RPMI7951 (cell line): Measurements from ENCODE around the gene COX6B1. TPM values are rescaled to one million over a fixed set of nuclear protein-coding genes. Genes with fewer than 3 reads are reported as not detected.
"Not testable (repeated sequence)": the region's sequence is repeated elsewhere in the genome, so short reads cannot be mapped to it uniquely, and the experiment has no call there.

Source experiments
- DNase-seq: peaks from one replicate; pipeline ENCODE4 v3.0.0-alpha.2; 2012; ENCODE audit warnings: low read depth
- total RNA-seq: library from RNA; depleted of rRNA; stranded (reverse); fragments of >200 nt; shearing (Covaris generic); gene quantifications from 2 replicates; pipeline ENCODE4 v1.2.3, GENCODE V29; 2014

COX6B1 gene
- total RNA-seq, 1 experiment from 2014 or later = 745 TPM

DNA sequence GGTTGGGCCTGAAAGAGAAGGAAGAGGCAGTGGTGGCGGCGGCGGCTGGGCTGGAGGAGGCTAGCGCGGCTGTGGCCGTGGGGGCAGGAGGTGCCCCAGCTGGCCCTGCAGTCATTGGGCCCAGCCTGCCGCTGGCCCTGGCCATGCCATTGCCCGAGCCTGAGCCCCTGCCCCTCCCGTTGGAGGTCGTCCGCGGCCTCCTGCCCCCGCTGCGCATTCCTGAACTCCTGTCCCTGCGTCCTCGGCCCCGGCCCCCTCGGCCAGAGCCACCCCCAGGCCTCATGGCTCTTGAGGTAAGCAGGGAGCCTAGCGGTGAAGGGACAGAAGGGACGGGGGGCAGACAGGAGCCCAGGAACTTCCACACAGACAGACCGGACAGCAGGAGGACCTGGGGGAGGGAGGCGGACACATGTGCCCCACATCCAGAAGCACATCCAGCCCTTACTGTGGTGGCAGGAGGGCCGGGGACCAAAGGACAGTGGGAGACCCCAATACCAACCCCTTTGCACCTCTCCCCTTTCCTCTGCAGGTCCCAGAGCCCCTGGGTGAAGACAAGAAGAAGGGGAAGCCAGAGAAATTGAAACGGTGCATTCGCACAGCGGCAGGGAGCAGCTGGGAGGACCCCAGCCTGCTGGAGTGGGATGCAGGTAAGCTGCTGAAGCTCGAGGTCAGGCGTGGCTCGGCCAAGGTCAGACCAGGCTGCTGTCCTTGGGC, 14.2 kb upstream of the COX6B1 start:
- no peak for DNase-seq

DNA sequence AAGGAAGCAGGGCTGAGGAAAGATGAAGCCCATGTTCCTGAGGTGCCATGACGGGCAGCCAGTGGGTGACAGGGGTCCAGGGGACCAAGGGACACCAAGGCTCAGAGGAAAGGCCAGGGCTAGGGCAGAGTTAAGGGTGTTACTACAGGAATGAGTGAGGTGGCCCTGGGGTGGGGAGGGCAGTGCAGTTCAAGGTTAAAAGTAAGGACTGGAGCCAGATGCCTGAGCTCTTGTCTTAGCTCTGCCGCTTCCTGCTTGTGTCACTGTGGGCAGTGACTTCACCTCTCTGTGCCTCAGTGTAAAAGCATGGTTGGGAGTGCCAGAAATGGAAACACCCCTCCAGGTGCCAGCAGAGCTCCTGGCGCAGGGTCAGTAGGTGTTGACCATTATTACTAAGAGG, 11.5 kb upstream of the COX6B1 start:
- DNase-seq = no peak

DNA sequence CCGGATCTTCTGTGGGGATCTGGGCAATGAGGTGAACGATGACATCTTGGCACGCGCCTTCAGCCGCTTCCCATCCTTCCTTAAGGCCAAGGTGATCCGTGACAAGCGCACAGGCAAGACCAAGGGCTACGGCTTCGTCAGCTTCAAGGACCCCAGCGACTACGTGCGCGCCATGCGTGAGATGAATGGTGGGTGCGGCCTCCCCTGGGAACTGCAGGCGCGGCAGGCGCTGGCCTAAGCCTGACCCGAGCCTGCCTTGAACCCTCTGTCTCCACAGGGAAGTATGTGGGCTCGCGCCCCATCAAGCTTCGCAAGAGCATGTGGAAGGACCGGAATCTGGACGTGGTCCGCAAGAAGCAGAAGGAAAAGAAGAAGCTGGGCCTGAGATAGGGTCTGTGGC, 11.0 kb upstream of the COX6B1 start:
- no peak for DNase-seq

DNA sequence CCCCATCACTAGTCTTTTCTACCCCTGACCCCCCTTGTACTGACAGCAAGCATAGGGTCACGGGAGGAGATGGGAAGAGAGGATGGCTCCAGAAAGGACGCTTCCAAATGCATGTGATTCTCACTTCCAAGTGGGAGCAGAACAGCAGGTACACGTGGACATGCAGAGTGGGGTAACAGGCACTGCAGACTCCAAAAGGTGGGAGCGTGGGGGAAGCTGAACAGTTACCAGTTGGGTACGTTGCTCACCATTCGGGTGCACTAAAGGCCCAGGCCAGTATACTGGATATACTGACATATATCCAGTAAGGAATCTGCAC, 8.8 kb upstream of the COX6B1 start:
- DNase-seq = no peak

DNA sequence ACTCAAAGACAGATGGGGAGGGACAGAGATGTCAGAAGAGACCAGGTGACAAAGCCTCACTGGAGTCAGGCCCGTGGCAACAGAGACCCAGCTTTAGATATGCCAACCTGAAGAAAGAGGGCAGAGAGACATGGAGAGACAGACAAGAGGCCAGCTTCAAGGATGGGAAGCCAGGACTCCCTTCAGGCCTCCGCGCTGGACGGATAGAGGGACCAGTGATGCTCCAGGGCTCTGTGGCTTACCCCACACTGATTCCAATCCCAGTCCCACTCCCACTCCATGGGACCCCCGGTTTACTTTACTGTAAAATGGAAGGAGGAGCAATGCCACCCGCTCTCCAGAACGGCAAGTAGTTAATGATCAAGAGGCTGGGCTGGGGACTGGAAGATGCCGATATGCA, 8.3 kb upstream of the COX6B1 start:
- DNase-seq = no peak

DNA sequence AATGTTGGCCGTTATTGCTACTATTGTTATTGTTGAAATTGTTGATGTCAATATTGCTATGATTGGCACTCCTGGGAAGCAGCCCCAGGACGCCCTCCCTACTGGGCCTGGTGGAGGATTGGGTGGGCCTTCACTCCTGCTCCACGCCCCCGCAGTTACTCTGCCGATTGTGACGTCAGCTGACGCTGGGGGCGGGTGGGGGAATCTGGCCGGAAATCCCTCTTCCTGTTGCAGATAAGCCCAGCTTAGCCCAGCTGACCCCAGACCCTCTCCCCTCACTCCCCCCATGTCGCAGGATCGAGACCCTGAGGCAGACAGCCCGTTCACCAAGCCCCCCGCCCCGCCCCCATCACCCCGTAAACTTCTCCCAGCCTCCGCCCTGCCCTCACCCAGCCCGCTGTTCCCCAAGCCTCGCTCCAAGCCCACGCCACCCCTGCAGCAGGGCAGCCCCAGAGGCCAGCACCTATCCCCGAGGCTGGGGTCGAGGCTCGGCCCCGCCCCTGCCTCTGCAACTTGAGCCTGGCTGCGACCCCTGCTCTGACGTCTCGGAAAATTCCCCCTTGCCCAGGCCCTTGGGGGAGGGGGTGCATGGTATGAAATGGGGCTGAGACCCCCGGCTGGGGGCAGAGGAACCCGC, 6.5 kb upstream of the COX6B1 start, which contains the start of gene ETV2:
Gene ETV2 (plus strand): TSS at position 231 of the 637 bp plus-strand sequence. CDS start 716 bp downstream, outside the sequence.
- DNase-seq = peak; percentile 26

DNA sequence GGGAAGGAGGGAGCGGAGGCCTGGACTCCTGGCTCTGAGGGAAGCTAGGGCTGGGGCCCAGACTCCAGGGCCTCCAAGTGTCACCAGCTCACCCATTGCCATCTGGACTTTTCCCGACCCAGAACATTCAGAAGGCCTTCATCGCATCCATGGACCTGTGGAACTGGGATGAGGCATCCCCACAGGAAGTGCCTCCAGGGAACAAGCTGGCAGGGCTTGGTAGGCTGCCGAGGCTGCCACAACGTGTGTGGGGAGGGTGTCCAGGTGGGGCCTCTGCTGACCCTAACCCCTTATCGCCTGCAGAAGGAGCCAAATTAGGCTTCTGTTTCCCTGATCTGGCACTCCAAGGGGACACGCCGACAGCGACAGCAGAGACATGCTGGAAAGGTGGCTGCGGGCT, 5.8 kb upstream of the COX6B1 start:
- DNase-seq = peak; percentile 32

DNA sequence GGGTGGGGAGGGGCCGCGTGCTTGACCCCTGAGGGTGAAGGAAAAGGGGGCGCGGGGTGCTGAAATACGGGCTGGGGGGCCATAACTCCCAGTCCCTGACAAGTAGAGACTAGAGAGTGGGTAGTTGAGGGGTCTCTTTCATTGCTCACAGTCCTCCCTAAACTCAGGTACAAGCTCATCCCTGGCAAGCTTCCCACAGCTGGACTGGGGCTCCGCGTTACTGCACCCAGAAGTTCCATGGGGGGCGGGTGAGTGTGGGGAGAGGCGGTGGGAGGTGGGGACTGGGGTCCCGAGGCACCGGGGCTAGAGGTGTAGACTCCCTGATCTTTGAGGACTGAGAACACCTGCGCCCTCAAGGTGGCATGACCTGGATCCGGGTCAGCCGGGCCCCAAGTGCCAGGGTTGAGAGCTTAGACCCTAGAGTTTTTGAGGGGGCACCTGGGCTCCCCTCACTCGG, 5.3 kb upstream of the COX6B1 start:
- DNase-seq = no peak

DNA sequence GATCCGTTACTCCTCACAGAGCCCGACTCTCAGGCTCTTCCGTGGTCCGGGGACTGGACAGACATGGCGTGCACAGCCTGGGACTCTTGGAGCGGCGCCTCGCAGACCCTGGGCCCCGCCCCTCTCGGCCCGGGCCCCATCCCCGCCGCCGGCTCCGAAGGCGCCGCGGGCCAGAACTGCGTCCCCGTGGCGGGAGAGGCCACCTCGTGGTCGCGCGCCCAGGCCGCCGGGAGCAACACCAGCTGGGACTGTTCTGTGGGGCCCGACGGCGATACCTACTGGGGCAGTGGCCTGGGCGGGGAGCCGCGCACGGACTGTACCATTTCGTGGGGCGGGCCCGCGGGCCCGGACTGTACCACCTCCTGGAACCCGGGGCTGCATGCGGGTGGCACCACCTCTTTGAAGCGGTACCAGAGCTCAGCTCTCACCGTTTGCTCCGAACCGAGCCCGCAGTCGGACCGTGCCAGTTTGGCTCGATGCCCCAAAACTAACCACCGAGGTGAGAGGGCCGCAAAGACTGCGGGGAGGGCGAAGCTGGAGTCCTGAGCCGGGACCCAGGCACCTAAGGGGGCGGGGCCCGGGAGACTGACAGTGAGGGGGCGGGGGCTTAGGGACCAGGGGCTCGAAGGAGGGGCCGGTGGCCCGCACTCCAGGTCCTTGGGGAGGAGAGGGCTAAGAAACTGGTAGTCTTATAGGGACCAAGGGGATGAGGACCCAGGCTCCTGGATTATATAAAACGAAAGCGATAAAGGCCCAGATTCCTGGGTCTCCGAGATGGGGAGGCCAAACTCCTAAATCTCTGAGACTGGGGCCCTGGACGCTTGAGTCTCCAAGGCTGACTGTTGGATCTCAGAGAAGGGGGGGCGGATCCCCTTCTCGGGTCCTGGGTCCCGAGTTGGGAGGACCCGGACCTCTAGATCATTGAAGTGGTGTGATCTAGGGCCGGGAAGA, 4.6 kb upstream of the COX6B1 start:
- peak; percentile 84 for DNase-seq

DNA sequence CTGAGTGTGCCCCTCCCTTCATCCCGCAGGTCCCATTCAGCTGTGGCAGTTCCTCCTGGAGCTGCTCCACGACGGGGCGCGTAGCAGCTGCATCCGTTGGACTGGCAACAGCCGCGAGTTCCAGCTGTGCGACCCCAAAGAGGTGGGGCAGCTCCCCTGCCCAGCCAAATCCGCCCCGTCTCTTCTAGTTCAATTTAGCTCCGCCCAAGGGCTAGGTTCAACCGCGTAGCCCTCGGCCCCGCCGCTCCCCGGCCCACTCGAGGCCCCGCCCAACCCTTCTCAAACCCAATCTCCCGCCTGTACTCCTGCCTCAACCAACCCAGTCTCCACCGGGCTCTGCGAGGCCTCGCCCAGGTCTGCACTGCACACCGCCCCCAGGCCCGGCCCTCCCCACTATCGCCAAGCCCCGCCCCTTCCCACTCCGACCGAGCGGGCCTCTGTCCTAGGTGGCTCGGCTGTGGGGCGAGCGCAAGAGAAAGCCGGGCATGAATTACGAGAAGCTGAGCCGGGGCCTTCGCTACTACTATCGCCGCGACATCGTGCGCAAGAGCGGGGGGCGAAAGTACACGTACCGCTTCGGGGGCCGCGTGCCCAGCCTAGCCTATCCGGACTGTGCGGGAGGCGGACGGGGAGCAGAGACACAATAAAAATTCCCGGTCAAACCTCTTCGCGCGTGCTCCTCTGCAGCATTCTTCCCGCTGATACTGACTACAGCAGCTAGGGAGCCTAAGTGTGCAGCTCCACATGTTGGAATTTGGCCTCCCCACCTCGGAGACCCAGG, 3.7 kb upstream of the COX6B1 start:
- DNase-seq = peak; percentile 96

DNA sequence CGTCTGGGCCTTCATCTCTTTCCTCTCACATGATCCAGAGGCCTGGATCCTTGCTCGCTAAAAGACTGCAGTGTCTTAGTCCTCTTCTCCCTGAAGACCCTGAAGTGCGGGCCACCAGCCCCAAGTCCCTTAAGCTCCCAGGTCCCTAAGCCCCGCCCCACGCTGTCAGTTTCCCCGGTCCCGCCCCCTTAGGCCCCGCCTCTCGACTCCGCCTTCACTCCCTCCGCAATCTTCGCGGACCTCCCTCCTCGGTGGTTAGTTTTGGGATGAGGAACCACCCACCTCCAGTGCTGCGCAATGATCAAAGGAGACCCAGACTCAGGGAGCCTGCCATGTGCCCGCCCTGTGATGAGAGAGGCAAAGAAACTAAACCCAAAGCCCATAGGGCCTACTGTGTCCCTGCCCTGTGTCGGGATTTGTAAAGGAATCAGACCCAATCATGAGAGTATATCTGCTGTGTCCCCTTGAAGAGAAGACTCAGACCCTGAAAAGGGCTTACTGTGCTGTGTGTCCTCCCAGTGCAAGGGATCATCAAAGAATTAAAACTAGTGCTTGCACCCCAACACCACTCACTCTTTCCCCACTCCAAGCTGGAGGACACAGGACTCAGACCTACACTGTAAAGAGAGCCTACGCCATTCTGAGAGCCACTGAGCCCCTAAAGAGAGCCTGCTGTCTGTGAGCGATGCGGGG, 3.0 kb upstream of the COX6B1 start:
- DNase-seq = peak; percentile 71

DNA sequence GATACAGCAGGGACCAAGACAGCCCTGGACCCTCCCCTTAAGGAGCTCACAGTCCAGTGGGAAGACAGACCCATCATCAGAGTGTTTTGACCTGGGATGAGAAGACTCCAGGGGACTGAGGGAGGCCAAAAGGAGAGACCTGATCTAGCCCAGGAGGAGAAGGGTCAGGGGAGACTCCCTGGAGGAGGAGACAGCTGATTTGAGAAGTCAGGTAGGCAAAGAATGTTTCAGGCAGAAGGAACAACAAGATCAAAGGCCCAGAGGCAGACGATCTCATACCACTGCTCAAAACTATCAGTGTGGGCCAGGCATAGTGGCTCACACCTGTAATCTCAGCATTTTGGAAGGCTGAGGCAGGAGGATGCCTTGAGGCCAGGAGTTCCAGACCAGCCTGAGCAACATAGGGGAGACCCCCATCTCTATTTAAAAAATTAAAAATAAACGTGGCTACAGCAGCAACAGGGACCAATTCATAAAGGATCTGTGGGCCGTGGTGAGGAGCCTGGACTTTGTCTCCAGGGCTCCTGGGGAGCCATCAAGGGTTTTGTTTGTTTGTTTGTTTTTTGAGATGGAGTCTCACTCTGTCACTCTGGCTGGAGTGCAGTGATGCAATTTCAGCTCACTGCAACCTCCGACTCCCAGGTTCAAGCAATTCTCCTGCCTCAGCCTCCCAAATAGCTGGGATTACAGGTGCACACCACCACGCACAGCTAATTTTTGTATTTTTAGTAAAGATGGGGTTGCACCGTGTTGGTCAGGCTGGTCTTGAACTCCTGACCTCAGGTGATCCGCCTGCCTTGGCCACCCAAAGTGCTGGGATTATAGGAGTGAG, 2.2 kb upstream of the COX6B1 start:
- DNase-seq = no peak

DNA sequence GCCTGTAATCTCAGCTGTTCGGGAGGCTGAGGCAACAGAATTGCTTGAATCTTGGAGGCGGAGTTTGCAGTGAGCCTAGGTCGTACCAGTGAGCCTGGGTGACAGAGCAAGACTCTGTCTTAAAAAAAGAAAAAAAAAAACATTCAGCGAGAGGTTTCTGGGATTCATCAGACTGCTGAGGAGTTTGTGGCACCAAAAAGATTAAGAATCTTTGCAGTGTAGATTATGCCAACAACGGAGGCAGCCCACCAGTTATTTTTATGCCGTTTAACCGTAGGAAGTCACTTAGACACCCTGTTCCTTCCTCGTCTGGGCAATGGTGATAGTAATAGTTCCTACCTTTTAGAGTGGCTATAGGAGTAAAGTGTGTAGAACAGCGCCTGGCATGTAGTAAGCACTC, 2.5 kb downstream of the COX6B1 start:
- DNase-seq = no peak

DNA sequence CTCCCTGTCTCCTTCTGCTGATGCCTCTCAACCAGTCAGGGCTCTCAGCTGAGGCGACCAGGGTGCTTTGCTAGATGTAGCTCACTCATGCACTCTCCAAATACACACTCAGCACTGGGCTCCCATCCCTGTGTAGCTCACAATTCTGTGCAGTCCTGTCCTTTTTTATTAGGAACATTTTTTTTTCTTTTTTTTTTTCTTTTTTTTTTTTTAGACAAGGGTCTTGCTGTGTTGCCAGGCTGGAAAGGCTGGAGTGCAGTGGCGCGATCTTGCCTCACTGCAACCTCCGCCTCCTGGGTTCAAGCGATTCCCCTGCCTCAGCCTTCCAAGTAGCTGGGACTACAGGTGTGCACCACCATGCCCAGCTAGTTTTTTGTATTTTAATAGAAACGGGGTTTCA, 6.7 kb downstream of the COX6B1 start:
- not testable (repeated sequence) for DNase-seq

DNA sequence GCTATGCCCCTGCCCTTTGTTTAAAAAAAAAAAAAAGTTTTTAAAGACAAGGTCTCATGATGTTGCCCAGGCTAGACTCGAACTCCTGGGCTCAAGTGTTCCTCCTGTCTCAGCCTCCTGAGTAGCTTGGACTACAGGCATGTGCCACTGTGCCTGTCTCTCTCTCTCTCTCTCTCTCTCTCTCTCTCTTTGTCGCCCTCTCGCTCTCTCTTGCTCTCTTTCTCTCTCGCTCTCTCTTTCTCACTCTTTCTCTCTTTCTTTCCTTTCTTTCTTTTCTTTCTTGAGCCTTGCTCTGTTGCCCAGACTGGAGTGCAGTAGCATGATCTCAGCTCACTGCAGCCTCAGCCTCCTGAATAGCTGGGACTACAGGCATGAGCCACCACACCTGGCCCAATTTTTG, 7.5 kb downstream of the COX6B1 start:
- no peak for DNase-seq

DNA sequence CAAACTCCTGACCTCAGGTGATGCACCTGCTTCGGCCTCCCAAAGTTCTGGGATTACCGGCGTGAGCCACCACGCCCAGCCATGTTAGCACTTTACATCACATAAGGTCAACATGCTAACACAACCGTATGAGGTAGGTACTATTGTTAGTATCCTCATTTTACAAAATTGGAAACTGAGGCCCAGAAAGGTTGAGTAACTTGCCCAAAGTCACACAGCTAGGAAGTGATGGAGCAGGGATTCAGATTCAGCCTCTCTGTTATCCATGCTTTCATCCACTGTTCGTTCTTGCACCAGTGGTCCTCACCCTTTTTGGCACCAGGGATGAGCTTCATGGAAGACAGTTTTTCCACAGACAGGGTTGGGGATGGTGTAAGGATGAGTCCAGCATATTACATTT, 8.6 kb downstream of the COX6B1 start:
- DNase-seq = no peak

DNA sequence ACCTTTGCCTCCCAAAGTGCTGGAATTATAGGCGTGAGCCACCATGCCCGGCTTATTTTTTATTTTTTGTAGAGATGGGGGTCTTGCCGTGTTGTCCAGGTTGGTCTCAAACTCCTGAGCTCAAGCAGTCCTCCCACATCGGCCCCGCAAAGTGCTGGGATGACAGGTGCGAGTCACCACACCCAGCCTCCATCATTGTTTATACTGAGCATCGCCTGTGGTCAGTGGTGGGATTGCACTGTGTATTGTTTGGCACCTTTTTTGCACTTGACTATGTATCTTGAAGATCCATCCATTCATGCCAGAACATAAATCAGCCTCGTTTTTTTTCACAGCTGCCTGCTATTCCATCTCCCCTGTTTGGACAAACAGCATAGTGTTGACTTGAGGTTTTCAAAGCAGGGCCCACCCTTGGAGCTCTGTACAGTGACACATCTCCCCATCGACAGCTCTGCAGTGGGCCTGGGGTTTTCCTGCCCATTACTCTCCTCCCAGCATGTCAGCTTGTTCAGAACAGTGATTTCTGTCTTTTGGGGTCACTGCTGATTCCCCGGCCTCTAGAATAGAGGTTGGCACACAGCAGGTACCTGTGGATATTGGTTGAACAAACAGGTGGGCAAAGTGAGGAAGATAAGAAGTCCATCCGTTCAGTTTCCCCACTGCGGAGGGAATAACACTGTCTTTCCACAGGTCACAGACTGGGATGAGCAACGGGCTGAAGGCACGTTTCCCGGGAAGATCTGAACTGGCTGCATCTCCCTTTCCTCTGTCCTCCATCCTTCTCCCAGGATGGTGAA, 10.0 kb downstream of the COX6B1 start:
- DNase-seq = no peak

DNA sequence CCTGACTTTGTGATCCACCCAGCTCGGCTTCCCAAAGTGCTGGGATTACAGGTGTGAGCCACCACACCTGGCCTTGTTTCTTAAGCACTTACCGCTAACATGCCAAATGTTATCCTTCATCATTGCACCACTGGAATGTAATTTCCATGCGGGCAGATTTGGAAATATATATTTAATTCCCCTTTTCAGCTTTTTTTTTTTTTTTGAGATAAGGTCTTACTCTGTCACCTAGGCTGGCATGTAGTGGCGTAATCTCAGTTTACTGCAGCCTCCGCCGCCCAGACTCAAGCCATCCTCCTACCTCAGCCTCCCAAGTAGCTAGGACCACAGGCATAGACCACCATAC, 13.8 kb downstream of the COX6B1 start:
- no peak for DNase-seq

DNA sequence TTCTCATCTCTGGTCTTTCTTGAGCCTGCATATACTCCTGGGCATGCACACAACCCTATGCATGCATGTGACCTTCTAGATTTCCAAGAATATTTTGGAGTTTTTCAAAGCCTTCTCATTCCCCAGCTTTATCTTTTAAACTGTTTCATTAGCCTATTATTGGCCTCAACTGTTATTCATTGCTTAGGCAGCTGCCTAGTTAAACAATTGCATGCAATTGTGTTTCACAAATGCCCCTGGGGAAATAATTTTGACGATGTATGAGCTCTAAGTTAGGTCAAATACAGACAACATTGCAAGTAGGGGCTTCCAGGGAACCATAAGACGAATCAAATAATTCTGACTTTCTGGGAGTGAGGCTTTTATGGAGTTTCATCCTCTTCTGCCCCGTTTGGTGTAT, 15.9 kb downstream of the COX6B1 start:
- DNase-seq = no peak
